ENCODE data around the gene IL31RA. TPM values are rescaled to one million over a fixed set of nuclear protein-coding genes. Genes with fewer than 3 reads are reported as not detected.
"Not testable (repeated sequence)": the region's sequence is repeated elsewhere in the genome, so short reads cannot be mapped to it uniquely, and the experiment has no call there.

Gene IL31RA
- total RNA-seq, 4 donors from 2014 or later: 0.07 TPM; not detected in 3

- no peaks in the 10 kb centered on the region for H3K9me3 ChIP-seq
- intact Hi-C loops (cut with DNase I; ENCODE audit: low total_unique reads): no loop called here
- no peaks in the 10 kb centered on the region for H3K27me3 ChIP-seq
- TF ChIP-seq POLR2A (IDR thresholded peaks at IDR 0.05) (no peak), CTCF (IDR thresholded peaks at IDR 0.05) (no peak)
- no peaks in the 10 kb centered on the region for H3K36me3 ChIP-seq
- no peak for DNase-seq
- H3K27ac ChIP-seq: no peak overlapping the region
- H3K4me1 ChIP-seq: no peaks in the 10 kb centered on the region
- H3K4me3 ChIP-seq: no peak overlapping the region
Observed at GRCh38 chr5:55934115-55934613, 83.0 kb downstream of the IL31RA start.

DNA sequence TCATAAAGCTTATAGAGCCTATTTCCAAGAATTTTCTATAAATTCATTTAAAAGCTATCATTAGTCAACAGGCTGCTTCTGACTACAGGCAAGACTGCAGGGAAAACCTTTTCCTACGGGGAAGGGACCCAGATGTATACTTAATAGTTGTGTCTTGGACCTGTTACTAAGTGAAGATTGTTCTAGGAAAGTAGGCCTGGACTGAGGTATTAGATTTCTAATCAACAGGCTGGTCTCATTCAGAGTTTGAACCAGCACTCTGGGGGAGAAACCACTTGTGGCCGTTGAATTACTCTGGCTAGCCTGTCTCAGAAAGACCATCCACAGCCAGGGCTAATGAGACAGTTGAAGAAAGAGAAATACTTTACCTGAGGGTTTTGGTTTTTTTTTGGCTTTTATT is 83.6 kb downstream of the IL31RA start:
- intact Hi-C loops (cut with DNase I; ENCODE audit: low total_unique reads): no loop called here
- no peak overlapping the region for H3K4me3 ChIP-seq
- no peak overlapping the region for H3K27ac ChIP-seq
- H3K4me1 ChIP-seq: no peaks in the 10 kb centered on the region
- no peaks in the 10 kb centered on the region for H3K36me3 ChIP-seq
- TF ChIP-seq CTCF (IDR thresholded peaks at IDR 0.05): no peak
- no peak for TF ChIP-seq POLR2A (IDR thresholded peaks at IDR 0.05)
- no peaks in the 10 kb centered on the region for H3K27me3 ChIP-seq
- no peak for DNase-seq
- H3K9me3 ChIP-seq: no peaks in the 10 kb centered on the region

- no peak overlapping the region for H3K4me3 ChIP-seq
- no peak for TF ChIP-seq POLR2A (IDR thresholded peaks at IDR 0.05)
- no peak for TF ChIP-seq CTCF (IDR thresholded peaks at IDR 0.05)
- no peaks in the 10 kb centered on the region for H3K4me1 ChIP-seq
- intact Hi-C loops (cut with DNase I; ENCODE audit: low total_unique reads): no loop called here
- H3K36me3 ChIP-seq: no peaks in the 10 kb centered on the region
- H3K27ac ChIP-seq: no peak overlapping the region
- no peaks in the 10 kb centered on the region for H3K9me3 ChIP-seq
- H3K27me3 ChIP-seq: no peaks in the 10 kb centered on the region
- no peak for DNase-seq
Observed at GRCh38 chr5:55935371-55935770, 84.2 kb downstream of the IL31RA start.

DNA sequence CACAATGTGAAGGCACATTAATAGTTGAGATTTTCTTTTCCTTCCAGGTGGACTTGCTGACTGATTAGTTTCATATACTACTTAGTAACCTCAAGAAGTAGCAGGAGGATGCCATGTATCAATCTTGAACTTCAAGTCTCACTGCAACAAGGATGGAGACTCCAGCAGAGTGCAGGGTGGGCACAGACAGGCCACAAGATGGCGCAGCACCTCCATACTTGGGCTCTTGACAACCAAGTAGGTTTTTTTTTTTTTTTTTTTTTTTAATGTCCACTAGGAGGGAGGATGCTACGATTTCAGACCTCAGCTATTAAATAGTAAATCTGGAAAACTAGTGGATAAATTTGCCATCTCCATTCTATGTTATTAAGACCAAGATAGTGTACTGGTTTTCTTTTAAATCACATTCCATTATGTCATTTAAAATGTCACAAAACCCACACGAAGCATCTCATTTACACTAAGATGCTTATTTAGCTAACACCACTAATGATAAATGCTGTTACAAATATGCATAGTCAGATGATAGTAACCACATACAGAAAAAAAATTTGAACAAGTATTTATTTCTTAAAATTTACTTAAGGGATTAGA is 85.0 kb downstream of the IL31RA start:
- intact Hi-C loops (cut with DNase I; ENCODE audit: low total_unique reads): no loop called here
- no peak overlapping the region for H3K27ac ChIP-seq
- DNase-seq: peak; percentile 81
- H3K36me3 ChIP-seq: no peaks in the 10 kb centered on the region
- no peaks in the 10 kb centered on the region for H3K4me1 ChIP-seq
- H3K4me3 ChIP-seq: no peak overlapping the region
- no peaks in the 10 kb centered on the region for H3K27me3 ChIP-seq
- peak; percentile 66 to 79 (median 76) for TF ChIP-seq CTCF (IDR thresholded peaks at IDR 0.05)
- no peak for TF ChIP-seq POLR2A (IDR thresholded peaks at IDR 0.05)
- no peaks in the 10 kb centered on the region for H3K9me3 ChIP-seq

- intact Hi-C loops (cut with DNase I; ENCODE audit: low total_unique reads); H3K27ac ChIP-seq; H3K4me3 ChIP-seq; DNase-seq; H3K27me3 ChIP-seq; H3K4me1 ChIP-seq; H3K36me3 ChIP-seq; H3K9me3 ChIP-seq: not testable (repeated sequence)
Observed at GRCh38 chr5:55937598-55937997, 86.4 kb downstream of the IL31RA start.

DNA sequence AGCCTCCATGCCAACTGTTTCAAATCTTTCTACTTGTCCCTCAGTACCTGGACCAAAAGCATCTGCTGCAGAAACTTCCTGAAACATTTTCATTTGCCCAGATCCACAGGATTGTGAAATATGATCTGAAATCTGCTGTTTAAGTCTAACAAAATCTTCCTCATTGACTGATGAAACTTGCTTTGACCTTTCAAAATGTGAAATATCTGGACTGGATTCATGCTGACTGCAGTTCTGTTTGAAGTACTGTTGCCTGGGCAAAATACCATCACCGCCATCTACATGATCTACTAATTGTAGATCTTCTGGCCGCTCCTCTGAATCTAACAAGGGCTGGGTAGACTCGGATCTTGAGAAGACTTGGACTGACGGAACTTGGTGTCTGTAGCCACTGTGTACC is 90.0 kb downstream of the IL31RA start:
- H3K4me1 ChIP-seq; H3K9me3 ChIP-seq; H3K4me3 ChIP-seq; H3K27me3 ChIP-seq; H3K27ac ChIP-seq; DNase-seq; intact Hi-C loops (cut with DNase I; ENCODE audit: low total_unique reads); H3K36me3 ChIP-seq: not testable (repeated sequence)

Measured in uterus (tissue), 4 donors.